Neural cell (in vitro differentiated cells): ENCODE measurements around the gene F13A1. TPM values are rescaled to one million over a fixed set of nuclear protein-coding genes. Genes with fewer than 3 reads are reported as not detected.

Experiments used
- H2AFZ ChIP-seq: fragments of 200-600, 300-800 bp; sonication (generic), shearing (Covaris generic); 2 replicates; pipeline ENCODE4 v1.6.0; 2014; ENCODE audit warnings: low read depth, mild to moderate bottlenecking, antibody characterized with exemption, low read length, moderate library complexity
- H3F3A ChIP-seq: fragments of 200-600 bp; shearing (Covaris generic); 2 replicates; pipeline ENCODE4 v1.6.1; 2016; ENCODE audit warnings: mild to moderate bottlenecking, moderate library complexity, mixed read lengths, antibody characterized with exemption, low read length; ENCODE audit not compliant: insufficient read depth, poor library complexity, severe bottlenecking
- H3K27ac ChIP-seq: fragments of 200-600, 300-800 bp; sonication (generic), shearing (Covaris generic); 2 replicates; pipeline ENCODE4 v1.5.1; 2014; ENCODE audit warnings: mild to moderate bottlenecking, low read length, moderate library complexity
- H3K27me3 ChIP-seq: fragments of 300-800, 200-600 bp; sonication (generic), shearing (Covaris generic); 2 replicates; pipeline ENCODE4 v1.6.0; 2014; ENCODE audit warnings: mild to moderate bottlenecking, low read depth, low read length, moderate library complexity; ENCODE audit not compliant: insufficient read depth
- H3K36me3 ChIP-seq: fragments of 300-800, 200-600 bp; sonication (generic), shearing (Covaris generic); 2 replicates; pipeline ENCODE4 v1.5.1; 2014; ENCODE audit warnings: mild to moderate bottlenecking, antibody characterized with exemption, low read length, moderate library complexity; ENCODE audit not compliant: insufficient read depth
- H3K4me2 ChIP-seq: fragments of 300-800, 200-600 bp; sonication (generic), shearing (Covaris generic); 2 replicates; pipeline ENCODE4 v1.6.0; 2014; ENCODE audit warnings: mild to moderate bottlenecking, low read length
- H3K4me3 ChIP-seq: fragments of 300-800, 200-600 bp; sonication (generic), shearing (Covaris generic); 2 replicates; pipeline ENCODE4 v1.5.1; 2014; ENCODE audit warnings: mild to moderate bottlenecking, low read length, moderate library complexity
- H3K79me2 ChIP-seq: fragments of 200-600 bp; shearing (Covaris generic); replicated peaks from 2 replicates; pipeline ENCODE4 v1.6.0; 2014; ENCODE audit warnings: mild to moderate bottlenecking, low read length, moderate library complexity; ENCODE audit not compliant: insufficient read depth
- H3K9ac ChIP-seq: fragments of 300-800, 200-600 bp; sonication (generic), shearing (Covaris generic); 2 replicates; pipeline ENCODE4 v1.6.1; 2016; ENCODE audit warnings: mild to moderate bottlenecking, low read length, mixed read lengths
- H3K9me2 ChIP-seq: fragments of 200-600 bp; shearing (Covaris generic); 2 replicates; pipeline ENCODE4 v1.6.1; 2016; ENCODE audit warnings: mild to moderate bottlenecking, low read length, mixed read lengths; ENCODE audit not compliant: insufficient read depth
- H3K9me3 ChIP-seq: fragments of 200-600, 300-800 bp; sonication (generic), shearing (Covaris generic); 2 replicates; pipeline ENCODE4 v1.6.1; 2016; ENCODE audit warnings: mild to moderate bottlenecking, mixed run types, low read length, moderate library complexity, mixed read lengths
- H4K20me1 ChIP-seq: fragments of 200-600 bp; shearing (Covaris generic); 2 replicates; pipeline ENCODE4 v1.6.1; 2016; ENCODE audit warnings: mild to moderate bottlenecking, mixed run types; ENCODE audit not compliant: insufficient read depth
- CTCF ChIP-seq: fragments of 450-650 bp; IDR thresholded peaks from 2 replicates; pipeline ENCODE4 v1.5.1; 2014; ENCODE audit warnings: antibody characterized with exemption, mild to moderate bottlenecking, moderate library complexity; ENCODE audit not compliant: poor library complexity, severe bottlenecking
- EP300 ChIP-seq: fragments of 450-650 bp; conservative IDR thresholded peaks from 2 replicates; pipeline ENCODE4 v1.6.1; 2014; ENCODE audit warnings: antibody characterized with exemption, mild to moderate bottlenecking, moderate library complexity; ENCODE audit not compliant: poor library complexity, severe bottlenecking
- EZH2 ChIP-seq: fragments of 200-600, 300-800 bp; shearing (Covaris generic), sonication (generic); IDR thresholded peaks from 2 replicates; pipeline ENCODE4 v1.6.1; 2014; ENCODE audit warnings: antibody characterized with exemption, low read length, borderline replicate concordance, mild to moderate bottlenecking; ENCODE audit not compliant: insufficient read depth, poor library complexity, severe bottlenecking
- MXI1 ChIP-seq: fragments of 450-650 bp; conservative IDR thresholded peaks from 2 replicates; pipeline ENCODE4 v1.6.1; 2014; ENCODE audit warnings: antibody characterized with exemption, mild to moderate bottlenecking; ENCODE audit not compliant: poor library complexity, severe bottlenecking
- POLR2AphosphoS5 ChIP-seq: IDR thresholded peaks from 2 replicates; pipeline ENCODE4 v1.6.1; 2012
- RAD21 ChIP-seq: fragments of 450-650 bp; conservative IDR thresholded peaks from 2 replicates; pipeline ENCODE4 v1.6.1; 2014; ENCODE audit warnings: antibody characterized with exemption, mild to moderate bottlenecking, moderate library complexity
- REST ChIP-seq: IDR thresholded peaks from 2 replicates; pipeline ENCODE4 v1.6.1; 2012; ENCODE audit warnings: borderline replicate concordance
- SMC3 ChIP-seq: fragments of 450-650 bp; conservative IDR thresholded peaks from 2 replicates; pipeline ENCODE4 v1.6.1; 2014; ENCODE audit warnings: antibody characterized with exemption, mild to moderate bottlenecking, moderate library complexity; ENCODE audit not compliant: poor library complexity
- TAF1 ChIP-seq: IDR thresholded peaks from 2 replicates; pipeline ENCODE4 v1.6.1; 2012; ENCODE audit warnings: low read depth
- polyA plus RNA-seq: library from polyadenylated mRNA; depleted of rRNA; stranded (reverse); fragments of >200 nt; gene quantifications from 2 replicates; pipeline ENCODE4 v1.2.3, GENCODE V29; 2014

F13A1 gene
- polyA plus RNA-seq, 1 donor from 2014 or later: not detected

GRCh38 chr6:6125495-6125894, 195.0 kb downstream of the F13A1 start:
- TF ChIP-seq CTCF (no peak), SMC3 (no peak), POLR2AphosphoS5 (no peak), REST (no peak), MXI1 (no peak), TAF1 (no peak), EP300 (no peak), RAD21 (no peak), EZH2 (no peak)
- no peak overlapping the region for H3K9ac ChIP-seq
- H3K9me3 ChIP-seq: no peaks in the 10 kb centered on the region
- no peak overlapping the region for H2AFZ ChIP-seq
- H3K79me2 ChIP-seq: no peaks in the 10 kb centered on the region
- no peaks in the 10 kb centered on the region for H3K9me2 ChIP-seq
- no peak overlapping the region for H3K27ac ChIP-seq
- no peaks in the 10 kb centered on the region for H3K36me3 ChIP-seq
- no peaks in the 10 kb centered on the region for H4K20me1 ChIP-seq
- H3K27me3 ChIP-seq: no peaks in the 10 kb centered on the region
- no peak overlapping the region for H3K4me2 ChIP-seq
- H3F3A ChIP-seq: no peaks in the 10 kb centered on the region
- H3K4me3 ChIP-seq: no peak overlapping the region

- no peaks in the 10 kb centered on the region for H3K36me3 ChIP-seq
- H2AFZ ChIP-seq: no peak overlapping the region
- no peak overlapping the region for H3K4me2 ChIP-seq
- H3K27me3 ChIP-seq: no peaks in the 10 kb centered on the region
- no peaks in the 10 kb centered on the region for H4K20me1 ChIP-seq
- no peak overlapping the region for H3K27ac ChIP-seq
- no peak for TF ChIP-seq TAF1
- no peak for TF ChIP-seq CTCF
- no peak for TF ChIP-seq SMC3
- no peak for TF ChIP-seq RAD21
- no peak for TF ChIP-seq EZH2
- no peak for TF ChIP-seq POLR2AphosphoS5
- H3K4me3 ChIP-seq: no peak overlapping the region
- H3K9me3 ChIP-seq: no peaks in the 10 kb centered on the region
- H3K79me2 ChIP-seq: no peaks in the 10 kb centered on the region
- no peaks in the 10 kb centered on the region for H3K9me2 ChIP-seq
- no peaks in the 10 kb centered on the region for H3F3A ChIP-seq
- H3K9ac ChIP-seq: no peak overlapping the region
Measured at GRCh38 chr6:6123803-6124202, 196.7 kb downstream of the F13A1 start.
